Gastrocnemius medialis (tissue), 4 donors: Measurements from ENCODE around the gene MS4A4A. TPM values are rescaled to one million over a fixed set of nuclear protein-coding genes. Genes with fewer than 3 reads are reported as not detected.
A peak's percentile ranks its signal among the peaks of the same experiment; 100 is the strongest.

ENCODE experiments used
- ATAC-seq, 2 donors: fragments of 150-250 bp; one replicate each; pipeline ENCODE4 v1.9.1; 2016
- DNase-seq, 2 donors: peaks; one replicate each; pipeline ENCODE4 v3.0.0-alpha.2; 2019
- H3K27ac ChIP-seq, 4 donors: fragments of 200-600 bp; sonication (generic); 1 replicate in 1 of 4; 2 replicates in 3 of 4; pipeline ENCODE4 v1.5.1; 2016 to 2018; ENCODE audit warnings: mild to moderate bottlenecking in 2 of 4, moderate library complexity in 1 of 4
- H3K27me3 ChIP-seq, 3 donors: fragments of 200-600 bp; sonication (generic) in 2 of 3; 1 replicate in 1 of 3; 2 replicates in 2 of 3; pipeline versions ENCODE4 v1.5.1 to v1.6.0; 2016 to 2019; ENCODE audit warnings: mild to moderate bottlenecking in 1 of 3, moderate library complexity in 1 of 3
- H3K36me3 ChIP-seq, 2 donors: fragments of 200-600 bp; sonication (generic) in 1 of 2; one replicate each; pipeline ENCODE4 v1.5.1; 2017 to 2018
- H3K4me1 ChIP-seq, 2 donors: fragments of 200-600 bp; sonication (generic) in 1 of 2; one replicate each; pipeline ENCODE4 v1.5.1; 2016 to 2017; ENCODE audit warnings: mild to moderate bottlenecking in 2 of 2
- H3K4me3 ChIP-seq, 4 donors: fragments of 200-600 bp; sonication (generic) in 3 of 4; 1 replicate in 1 of 4; 2 replicates in 3 of 4; pipeline ENCODE4 v1.5.1; 2016 to 2019; ENCODE audit warnings: mild to moderate bottlenecking in 2 of 4
- H3K9me3 ChIP-seq, 3 donors: fragments of 200-600 bp; sonication (generic) in 2 of 3; 1 replicate in 1 of 3; 2 replicates in 2 of 3; pipeline ENCODE4 v1.5.1; 2016 to 2019
- CTCF ChIP-seq, 5 experiments: fragments of 450-650 bp in 3 of 5; fragments of 200-600 bp in 2 of 5; sonication (generic) in 2 of 5; IDR thresholded peaks in 4 of 5; conservative IDR thresholded peaks in 1 of 5; 1 replicate in 4 of 5; 2 replicates in 1 of 5; pipeline ENCODE4 v1.5.1; 2016 to 2019; ENCODE audit warnings: antibody characterized with exemption in 5 of 5, mild to moderate bottlenecking in 3 of 5, moderate library complexity in 3 of 5
- POLR2A ChIP-seq, 2 donors: fragments of 450-650 bp; IDR thresholded peaks; one replicate each; pipeline ENCODE4 v1.6.1; 2017; ENCODE audit warnings: antibody characterized with exemption in 2 of 2, mild to moderate bottlenecking in 2 of 2, moderate library complexity in 2 of 2
- in situ Hi-C, 4 donors: fragments of 200-750 bp; cut with MboI; loops; one replicate each; pipeline versions ENCODE4 v1.15.0 to v1.8.0; 2017; ENCODE audit warnings: low sequenced_read_pairs in 4 of 4
- intact Hi-C: fragments of 100-400 bp; cut with DNase I; formaldehyde crosslinking; loops from one replicate; pipeline ENCODE4 v1.15.1; 2023; ENCODE audit warnings: low total_unique reads
- total RNA-seq, 4 donors: library from RNA; depleted of rRNA; stranded (reverse); fragments of >200 nt; gene quantifications; one replicate each; pipeline versions ENCODE4 v1.1.0 to v1.2.3, GENCODE V29; 2016

Gene MS4A4A
- total RNA-seq, 4 donors from 2014 or later, result 5.8 to 15.6 (median 8.4) TPM

GRCh38 chr11:60339356-60339755 lies 58.9 kb downstream of the MS4A4A start:
- H3K27ac ChIP-seq, result no peak overlapping the region
- no peaks in the 10 kb centered on the region for H3K36me3 ChIP-seq
- DNase-seq (no peak), ATAC-seq (no peak)
- H3K27me3 ChIP-seq, result no peaks in the 10 kb centered on the region
- H3K4me1 ChIP-seq, result no peaks in the 10 kb centered on the region
- intact Hi-C loops (no loop called here), in situ Hi-C loops (no loop called here)
- no peak overlapping the region for H3K4me3 ChIP-seq
- TF ChIP-seq CTCF (IDR thresholded peaks at IDR 0.05 in 4 of 5, conservative IDR thresholded peaks at IDR 0.05 in 1 of 5) (no peak), POLR2A (IDR thresholded peaks at IDR 0.05) (no peak)
- no peaks in the 10 kb centered on the region for H3K9me3 ChIP-seq

- H3K27ac ChIP-seq, result no peak overlapping the region
- no peaks in the 10 kb centered on the region for H3K27me3 ChIP-seq
- no peaks in the 10 kb centered on the region for H3K36me3 ChIP-seq
- H3K9me3 ChIP-seq, result no peaks in the 10 kb centered on the region
- in situ Hi-C loops (no loop called here), intact Hi-C loops (no loop called here)
- H3K4me1 ChIP-seq, result no peaks in the 10 kb centered on the region
- DNase-seq, result no peak
- no peak overlapping the region for H3K4me3 ChIP-seq
- no peak for ATAC-seq
- TF ChIP-seq CTCF (IDR thresholded peaks at IDR 0.05 in 4 of 5, conservative IDR thresholded peaks at IDR 0.05 in 1 of 5), result peak in 1 of 5 experiments; percentile 34
- TF ChIP-seq POLR2A (IDR thresholded peaks at IDR 0.05), result no peak
These were observed 62.7 kb downstream of the MS4A4A start for GRCh38 chr11:60343094-60343704.

- Histone ChIP-seq H3K27me3 (no peaks in the 10 kb centered on the region), H3K36me3 (no peaks in the 10 kb centered on the region), H3K9me3 (no peaks in the 10 kb centered on the region), H3K4me1 (no peaks in the 10 kb centered on the region), H3K4me3 (no peak overlapping the region), H3K27ac (no peak overlapping the region)
- TF ChIP-seq CTCF (IDR thresholded peaks at IDR 0.05 in 4 of 5, conservative IDR thresholded peaks at IDR 0.05 in 1 of 5) (no peak), POLR2A (IDR thresholded peaks at IDR 0.05) (no peak)
- in situ Hi-C loops (no loop called here), intact Hi-C loops (no loop called here)
- ATAC-seq, result no peak
- no peak for DNase-seq
These were observed 63.7 kb downstream of the MS4A4A start for GRCh38 chr11:60344146-60344545.

- no peak for TF ChIP-seq CTCF (IDR thresholded peaks at IDR 0.05 in 4 of 5, conservative IDR thresholded peaks at IDR 0.05 in 1 of 5)
- TF ChIP-seq POLR2A (IDR thresholded peaks at IDR 0.05), result no peak
- Histone ChIP-seq H3K36me3 (no peaks in the 10 kb centered on the region), H3K4me1 (no peaks in the 10 kb centered on the region), H3K27ac (no peak overlapping the region), H3K4me3 (no peak overlapping the region), H3K9me3 (no peaks in the 10 kb centered on the region), H3K27me3 (no peaks in the 10 kb centered on the region)
- in situ Hi-C loops (no loop called here), intact Hi-C loops (no loop called here)
- no peak for DNase-seq
- no peak for ATAC-seq
These were observed 65.0 kb downstream of the MS4A4A start for GRCh38 chr11:60345489-60345888.
